Cardiac fibroblast (primary cell): ENCODE data around the gene NR2C2.
A peak's percentile ranks its signal among the peaks of the same experiment; 100 is the strongest.

ENCODE experiments used
- DNase-seq, 2 donors: peaks; one replicate each; pipeline versions ENCODE4 v3.0.0 to v3.0.0-alpha.2; 2010; ENCODE audit warnings: low read depth in 2 of 2
- H3K4me3 ChIP-seq, 2 donors: replicated peaks in 1 of 2; 1 replicate in 1 of 2; 2 replicates in 1 of 2; pipeline ENCODE4 v1.5.1; 2011; ENCODE audit warnings: low read depth in 2 of 2, low read length in 2 of 2, mild to moderate bottlenecking in 2 of 2, moderate library complexity in 1 of 2
- TF ChIP-seq, protein P1 (sequence below): IDR thresholded peaks from one replicate; pipeline ENCODE4 v1.5.1; 2011; ENCODE audit warnings: low read depth, mild to moderate bottlenecking, low read length, inconsistent platforms

NR2C2 gene

GRCh38 chr3:14946236-14946635 is 1.1 kb upstream of the NR2C2 start:
- TF ChIP-seq, protein P1, sequence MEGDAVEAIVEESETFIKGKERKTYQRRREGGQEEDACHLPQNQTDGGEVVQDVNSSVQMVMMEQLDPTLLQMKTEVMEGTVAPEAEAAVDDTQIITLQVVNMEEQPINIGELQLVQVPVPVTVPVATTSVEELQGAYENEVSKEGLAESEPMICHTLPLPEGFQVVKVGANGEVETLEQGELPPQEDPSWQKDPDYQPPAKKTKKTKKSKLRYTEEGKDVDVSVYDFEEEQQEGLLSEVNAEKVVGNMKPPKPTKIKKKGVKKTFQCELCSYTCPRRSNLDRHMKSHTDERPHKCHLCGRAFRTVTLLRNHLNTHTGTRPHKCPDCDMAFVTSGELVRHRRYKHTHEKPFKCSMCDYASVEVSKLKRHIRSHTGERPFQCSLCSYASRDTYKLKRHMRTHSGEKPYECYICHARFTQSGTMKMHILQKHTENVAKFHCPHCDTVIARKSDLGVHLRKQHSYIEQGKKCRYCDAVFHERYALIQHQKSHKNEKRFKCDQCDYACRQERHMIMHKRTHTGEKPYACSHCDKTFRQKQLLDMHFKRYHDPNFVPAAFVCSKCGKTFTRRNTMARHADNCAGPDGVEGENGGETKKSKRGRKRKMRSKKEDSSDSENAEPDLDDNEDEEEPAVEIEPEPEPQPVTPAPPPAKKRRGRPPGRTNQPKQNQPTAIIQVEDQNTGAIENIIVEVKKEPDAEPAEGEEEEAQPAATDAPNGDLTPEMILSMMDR: no peak

GRCh38 chr3:14946739-14947099 is 664 bp upstream of the NR2C2 start:
- TF ChIP-seq, protein P1: no peak
- DNase-seq: peak in 1 of 2 donors; percentile 31
- peak overlapping the region; percentile 94 to 96 for H3K4me3 ChIP-seq

More at GRCh38 chr3:14946236-14946635, 1.1 kb upstream of the NR2C2 start:
- DNase-seq: no peak
- peak overlapping the region; percentile 94 to 96 for H3K4me3 ChIP-seq

- peak; percentile 97 to 98 for DNase-seq
- peak overlapping the region; percentile 75 to 96 for H3K4me3 ChIP-seq
- TF ChIP-seq, protein P1: no peak
Observed at GRCh38 chr3:14947886-14948608, 664 bp downstream of the NR2C2 start.

DNA sequence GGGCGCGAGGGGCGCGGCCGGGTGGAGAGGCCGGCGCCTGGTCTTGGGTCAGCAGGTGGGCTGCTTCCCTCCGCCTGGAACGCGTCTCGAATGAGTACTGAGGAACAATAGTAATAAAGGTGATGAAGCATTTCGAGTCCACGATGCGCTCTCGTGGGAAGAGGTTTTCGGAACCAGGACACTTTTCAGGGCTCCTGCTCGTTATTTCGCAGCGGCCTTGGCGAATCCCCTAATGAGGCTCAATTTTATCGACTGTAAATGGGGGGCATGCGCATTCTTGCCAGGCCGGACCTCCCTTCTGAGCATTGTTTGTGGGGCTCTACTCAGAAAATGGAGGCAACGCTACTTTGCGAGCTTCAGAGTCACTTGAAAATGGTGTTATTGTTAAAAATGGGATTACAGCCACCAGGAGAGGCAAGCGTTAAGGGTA is 1.2 kb downstream of the NR2C2 start:
- TF ChIP-seq, protein P1: no peak
- DNase-seq: no peak
- peak overlapping the region; percentile 61 to 96 for H3K4me3 ChIP-seq

- TF ChIP-seq, protein P1: no peak
- H3K4me3 ChIP-seq: peak overlapping the region; percentile 61 to 96
- peak in 1 of 2 donors; percentile 11 for DNase-seq
Observed at GRCh38 chr3:14949126-14949525, 1.7 kb downstream of the NR2C2 start.

DNA sequence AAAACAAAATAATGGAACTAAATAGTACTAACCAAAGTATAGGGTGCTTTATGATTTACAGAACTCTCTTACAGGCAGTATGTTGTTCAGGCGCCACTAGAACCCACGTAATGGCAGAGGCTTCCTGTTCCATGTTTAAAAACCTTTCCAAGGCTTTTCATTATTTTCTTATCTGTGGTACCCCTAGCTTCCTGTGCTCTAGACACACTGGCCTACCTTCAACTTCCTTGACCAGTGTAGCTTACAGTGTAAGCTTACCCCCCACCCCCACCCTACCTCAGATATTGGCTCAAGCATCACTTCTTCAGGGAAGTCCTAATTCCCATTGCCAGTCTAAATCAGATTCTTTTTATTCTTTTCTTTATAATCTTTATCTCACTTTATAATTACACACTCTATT is 2.9 kb downstream of the NR2C2 start:
- no peak for DNase-seq
- no peak overlapping the region for H3K4me3 ChIP-seq
- TF ChIP-seq, protein P1: no peak

DNA sequence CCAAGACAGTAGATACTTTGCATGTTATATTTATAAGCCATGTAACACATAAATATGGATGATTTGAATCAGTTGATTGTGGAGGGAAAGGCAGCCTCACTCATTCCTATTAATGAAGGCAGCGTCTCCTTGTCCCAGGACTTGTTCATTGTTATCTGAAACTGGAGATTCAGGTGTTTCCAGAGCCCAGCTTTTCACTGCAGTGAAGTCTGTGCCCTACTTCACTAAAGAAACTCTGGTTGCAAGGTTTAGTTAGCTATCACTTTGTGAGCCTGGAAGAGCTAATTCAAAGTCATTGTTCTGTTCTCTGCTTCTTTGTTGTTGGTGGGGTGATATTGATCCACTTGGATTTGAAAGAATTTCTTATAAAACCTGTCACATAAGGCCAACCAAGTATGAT is 9.8 kb downstream of the NR2C2 start:
- no peak overlapping the region for H3K4me3 ChIP-seq
- TF ChIP-seq, protein P1: no peak
- no peak for DNase-seq
